HG03025 (cell line): Measurements from ENCODE around the gene ILDR1.

ENCODE experiments used
- ATAC-seq: cut with Tn5 transposase; IDR thresholded peaks from one replicate; pipeline ENCODE4 v1.9.1; 2021; ENCODE audit warnings: mild to moderate bottlenecking, moderate library complexity; ENCODE audit not compliant: unreplicated experiment, low FRiP score

ILDR1 gene

DNA sequence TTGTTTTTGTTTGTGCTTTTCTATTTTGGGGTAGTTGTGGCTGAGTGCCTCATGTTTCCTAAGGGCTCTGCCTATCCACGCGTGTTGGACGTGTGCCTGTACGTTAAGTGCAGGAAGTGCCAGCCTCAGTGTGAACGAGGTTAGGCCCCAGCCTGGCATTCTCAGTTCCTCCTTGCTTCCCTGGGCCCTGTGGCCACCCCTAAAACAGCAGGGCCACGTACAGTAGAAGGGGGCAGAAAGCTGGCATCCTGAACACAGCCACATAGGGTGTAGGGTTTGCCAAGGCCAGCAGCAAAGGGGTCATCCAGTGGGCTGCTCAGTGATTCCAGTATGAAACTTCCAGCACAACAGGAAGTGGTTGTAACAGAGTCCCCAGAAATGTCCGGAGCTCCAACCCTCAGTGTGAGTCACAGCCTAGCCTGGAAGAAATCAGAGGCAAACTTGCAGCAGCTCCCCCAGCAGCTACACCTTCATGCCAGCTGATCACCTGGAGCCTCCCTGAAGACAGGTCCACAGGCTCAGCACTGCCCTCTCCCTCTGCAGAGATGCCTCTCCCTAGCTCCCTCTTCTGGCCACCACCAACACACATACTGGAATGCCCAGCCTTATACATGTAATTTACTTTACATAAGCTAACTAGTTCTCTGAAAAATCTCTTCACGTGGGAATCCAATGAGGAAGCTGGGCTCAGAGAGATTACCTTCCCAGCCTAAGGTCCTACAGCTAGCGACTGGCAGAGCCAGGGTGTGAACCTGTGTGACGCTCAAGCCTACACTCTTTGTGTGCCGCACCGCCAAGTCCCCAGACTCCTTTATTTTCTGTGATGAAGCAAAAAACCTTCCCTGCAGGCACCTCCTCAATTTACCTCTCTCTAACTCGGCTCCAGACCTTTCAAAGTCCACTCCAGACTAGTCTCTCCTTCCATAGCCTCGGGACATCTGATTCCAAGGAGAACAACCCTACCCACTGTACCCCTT, 26.6 kb downstream of the ILDR1 start:
- no peak for ATAC-seq

DNA sequence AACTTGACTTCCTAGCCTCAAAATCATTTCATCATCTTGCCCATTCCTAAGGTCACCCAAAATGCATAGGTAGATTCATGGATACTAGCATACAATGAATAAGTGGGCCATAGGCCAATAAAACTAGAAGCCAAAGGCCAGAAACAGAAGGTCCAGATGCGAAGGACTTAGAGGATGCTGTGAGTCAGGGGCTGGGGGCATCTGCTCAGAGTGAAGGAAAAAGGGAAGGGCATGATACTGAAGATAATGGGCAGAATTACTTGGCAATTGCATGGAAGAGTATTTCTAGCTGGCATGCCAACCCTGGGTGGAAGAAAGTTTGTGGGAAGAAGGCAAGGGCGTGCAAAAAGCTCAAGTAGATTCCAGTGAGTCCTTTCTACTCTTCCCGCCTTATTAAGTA, 27.5 kb downstream of the ILDR1 start:
- no peak for ATAC-seq

DNA sequence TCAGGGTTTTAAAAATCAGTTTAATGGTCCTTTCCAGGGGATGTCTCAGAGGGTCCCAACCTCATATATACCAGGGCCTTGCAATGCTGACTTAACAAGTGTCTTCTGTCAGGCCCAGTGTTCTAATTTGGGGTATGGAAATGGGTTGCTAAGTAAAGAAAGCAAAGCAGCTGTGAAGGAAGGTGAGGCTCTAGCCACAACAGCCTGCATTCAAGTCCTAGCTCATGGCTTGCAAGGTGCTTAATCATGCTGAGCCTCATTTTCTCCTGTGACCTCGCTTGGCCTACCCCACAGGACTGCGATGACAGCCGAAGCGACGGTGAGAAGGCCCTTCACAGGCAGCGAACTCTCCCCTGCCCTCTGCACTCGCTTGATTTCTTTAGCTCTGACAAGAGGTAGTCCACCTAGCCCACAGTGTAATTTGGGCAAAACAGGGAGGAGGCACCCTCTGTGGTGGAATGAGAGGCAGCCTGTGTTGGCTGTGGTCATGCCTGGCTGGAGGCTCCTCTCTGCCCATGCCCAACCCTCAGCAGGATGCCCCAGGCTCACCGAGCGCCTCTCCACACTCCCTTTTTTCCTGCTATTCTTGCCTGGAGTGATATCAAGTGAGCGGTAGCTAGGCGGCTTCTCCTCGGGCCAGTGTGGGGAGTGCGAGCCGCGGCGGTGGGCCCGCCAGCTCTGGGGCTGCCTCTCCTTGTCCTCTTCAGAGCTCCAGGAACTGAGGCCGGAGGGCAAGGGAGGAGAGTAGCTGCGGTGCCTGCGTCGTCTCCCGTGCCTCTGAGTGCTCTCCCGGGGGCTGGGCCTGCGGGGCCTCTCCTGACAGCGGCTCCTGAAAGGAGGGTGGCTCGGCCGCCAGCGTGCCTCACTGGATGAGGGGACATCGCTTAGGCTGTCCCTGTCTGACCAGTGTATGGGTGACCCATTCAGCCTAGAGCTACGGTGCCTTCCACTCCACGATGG, 29.2 kb downstream of the ILDR1 start:
- peak; percentile 59 for ATAC-seq

DNA sequence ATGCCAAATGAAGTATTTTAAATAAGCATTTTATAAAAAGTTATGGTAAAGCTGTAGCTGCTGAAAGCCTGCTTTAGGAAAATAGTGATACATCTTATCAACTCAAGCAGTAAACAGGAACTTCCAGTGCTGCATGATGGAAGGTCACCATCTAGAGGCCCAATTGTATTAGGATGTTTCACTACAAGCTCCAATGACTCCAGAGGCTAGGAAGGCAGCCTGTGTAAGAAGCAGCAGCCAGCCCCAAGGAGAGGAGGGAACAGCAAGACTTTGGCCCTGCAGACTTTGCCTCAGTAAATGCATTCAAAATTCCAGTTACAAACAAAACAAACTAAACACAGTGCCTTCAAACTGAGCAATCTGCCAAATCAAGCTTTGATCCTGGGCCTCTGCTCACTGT, 32.1 kb downstream of the ILDR1 start:
- no peak for ATAC-seq

DNA sequence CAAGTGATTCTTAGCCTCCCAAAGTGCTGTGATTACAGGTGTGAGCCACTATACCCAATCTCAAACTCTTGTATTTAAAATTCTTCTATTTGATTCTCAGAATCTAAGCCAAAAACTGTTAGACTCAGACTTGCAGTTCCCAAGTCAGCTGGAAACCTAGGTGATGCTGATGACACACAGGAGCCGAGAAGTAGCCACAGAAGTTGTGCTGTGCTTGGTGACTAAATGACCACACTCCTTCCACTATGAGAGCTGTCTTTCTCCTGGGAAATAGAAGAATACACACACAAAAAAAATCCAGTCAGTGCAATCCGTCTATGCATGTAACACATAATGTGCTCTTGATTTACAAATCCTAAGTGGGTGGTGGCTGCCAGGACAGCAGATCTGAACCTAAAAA, 33.9 kb downstream of the ILDR1 start:
- no peak for ATAC-seq

DNA sequence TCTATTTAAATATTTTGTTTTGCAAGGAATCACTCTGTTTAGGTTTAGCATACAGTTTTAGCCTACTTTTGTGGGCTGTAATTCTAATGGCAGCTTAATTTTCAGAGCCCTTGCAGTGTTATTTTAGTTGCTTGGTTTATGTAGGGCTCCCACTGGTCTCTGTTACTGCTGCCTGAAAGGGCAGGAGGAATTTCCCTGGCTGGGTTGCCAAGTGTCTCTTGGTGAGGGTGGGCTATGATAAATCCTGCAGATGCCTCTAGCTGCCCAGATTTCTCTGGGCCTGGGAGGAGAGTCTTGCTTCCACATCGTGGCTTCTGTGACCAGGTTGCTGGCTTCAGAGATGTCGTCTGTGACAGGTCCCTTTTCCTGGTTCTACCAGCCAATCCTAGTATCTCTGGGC, 36.2 kb downstream of the ILDR1 start:
- ATAC-seq, result no peak

DNA sequence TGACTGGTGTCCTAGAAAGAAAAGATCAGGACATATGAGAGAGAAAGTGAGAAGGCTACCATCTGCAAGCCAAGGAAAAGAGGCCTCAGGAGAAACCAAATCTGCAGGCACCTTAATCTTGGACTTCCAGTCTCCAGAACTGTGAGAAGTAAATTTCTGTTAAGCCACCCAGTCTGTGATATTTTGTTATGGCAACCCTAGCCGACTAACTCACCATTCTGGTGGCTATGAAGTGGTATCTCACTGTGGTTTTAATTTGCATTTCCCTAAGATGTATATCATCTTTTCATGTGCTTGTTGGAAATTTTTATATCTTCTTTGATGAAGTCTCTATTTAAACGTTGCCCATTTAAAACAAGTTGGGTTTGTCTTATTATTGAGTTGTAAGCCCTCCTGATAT, 40.6 kb downstream of the ILDR1 start:
- ATAC-seq, result no peak

DNA sequence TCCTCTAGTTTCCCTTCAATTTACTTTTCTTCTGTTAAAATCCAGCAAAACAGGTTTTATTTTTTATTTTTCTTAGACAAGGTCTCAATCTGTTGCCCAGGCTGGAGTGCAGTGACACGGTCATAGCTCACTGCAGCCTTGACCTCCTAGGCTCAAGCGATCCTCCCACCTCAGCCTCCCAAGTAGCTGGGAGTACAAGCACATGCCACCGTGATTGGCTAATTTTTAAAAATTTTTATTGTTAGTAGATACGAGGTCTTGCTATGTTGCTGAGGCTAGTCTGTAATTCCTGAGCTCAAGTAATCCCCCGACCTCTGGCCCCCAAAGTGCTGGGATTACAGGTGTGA, 41.6 kb downstream of the ILDR1 start:
- no peak for ATAC-seq

DNA sequence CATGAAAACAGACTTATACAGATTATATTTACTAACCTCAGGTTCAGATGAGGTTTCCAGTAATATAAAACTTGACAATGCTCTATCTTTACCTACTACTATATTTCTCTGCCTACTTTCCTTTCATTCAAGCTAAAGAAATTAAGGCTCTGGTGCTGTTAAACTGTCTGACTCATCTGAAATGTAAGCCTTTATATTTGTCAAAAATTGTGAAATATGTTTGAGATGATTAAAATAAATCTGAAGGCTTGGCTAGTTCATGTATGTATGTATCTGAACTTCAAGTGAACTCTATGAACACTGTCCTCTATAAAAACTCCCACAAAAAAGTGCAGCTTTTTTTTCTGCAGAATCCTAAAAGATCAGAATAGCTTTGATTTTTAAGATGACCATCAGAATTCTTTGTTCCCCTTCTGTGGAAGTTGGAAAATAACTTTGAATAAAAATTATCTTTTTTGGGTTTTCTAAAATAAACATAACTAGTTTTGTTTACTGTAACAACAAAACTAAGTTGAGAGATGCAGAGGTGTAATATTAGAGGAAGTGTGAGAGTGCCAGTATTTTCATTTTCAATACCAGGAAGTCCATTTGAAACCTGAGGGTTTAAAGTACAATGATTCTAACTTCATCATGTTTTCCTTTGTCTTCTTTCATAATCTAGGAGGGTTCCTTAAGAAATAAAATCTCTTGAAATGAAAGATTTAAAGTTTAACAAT, 42.2 kb downstream of the ILDR1 start:
- no peak for ATAC-seq

DNA sequence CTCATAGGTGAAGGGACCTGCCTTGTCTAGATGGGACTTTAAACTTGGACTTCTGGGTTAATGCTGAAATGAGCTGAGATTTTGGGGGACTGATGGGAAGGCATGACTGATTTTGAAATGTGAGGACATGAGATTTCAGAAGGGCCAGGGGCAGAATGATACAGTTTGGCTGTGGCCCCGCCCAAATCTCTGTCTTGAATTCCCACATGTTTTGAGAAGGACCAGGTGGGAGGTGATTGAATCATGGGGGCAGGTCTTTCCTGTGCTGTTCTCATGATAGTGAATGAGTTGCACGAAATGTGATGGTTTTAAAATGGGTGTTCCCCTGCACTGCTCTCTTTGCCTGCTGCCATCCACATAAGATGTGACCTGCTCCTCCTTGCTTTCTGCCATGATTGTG, 42.8 kb downstream of the ILDR1 start:
- ATAC-seq, result no peak

DNA sequence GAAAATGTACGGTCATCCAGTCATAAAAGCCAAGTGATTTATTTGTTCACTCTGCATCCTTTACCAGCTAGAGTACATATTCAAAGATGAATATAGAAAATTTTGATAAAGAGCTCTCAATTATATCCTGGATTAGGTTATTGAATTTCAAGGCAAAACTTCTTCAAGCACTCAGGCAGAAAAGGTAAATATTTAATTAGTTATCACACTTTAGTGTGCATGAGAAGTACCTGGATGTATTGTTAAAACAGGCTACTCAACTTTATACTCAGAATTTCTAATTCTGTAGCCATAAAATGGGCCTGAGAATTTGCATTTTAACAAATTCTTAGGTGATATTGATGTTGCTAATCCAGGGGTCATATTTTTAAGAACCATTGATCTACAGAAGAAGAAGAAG, 45.3 kb downstream of the ILDR1 start:
- no peak for ATAC-seq

DNA sequence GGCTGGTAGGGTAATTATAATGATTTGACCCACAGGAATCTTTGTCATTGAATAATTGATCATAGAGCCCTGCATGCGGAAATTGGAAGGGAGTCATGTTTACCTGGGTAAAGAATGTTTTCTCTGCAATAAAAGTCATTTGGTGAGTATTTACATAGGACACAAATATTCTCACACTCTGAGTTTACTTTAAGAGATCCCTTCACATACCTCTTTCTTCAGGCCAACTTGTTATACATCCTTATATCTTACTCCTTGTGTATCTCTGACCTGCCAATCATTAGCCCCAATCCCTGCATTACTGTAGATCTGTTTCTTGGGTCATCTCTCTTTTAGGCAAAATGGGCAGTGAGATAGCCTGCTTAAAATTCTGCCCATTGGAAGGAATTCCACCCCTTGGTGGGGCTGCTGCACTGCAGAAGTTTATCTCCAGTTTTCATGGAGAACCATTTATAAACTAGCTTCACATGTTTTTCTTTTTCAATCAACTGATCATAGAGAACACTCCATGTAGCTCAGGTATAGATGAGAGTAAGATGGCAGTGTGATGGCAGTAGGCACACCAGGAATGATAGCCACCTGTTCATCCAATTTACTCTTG, 46.2 kb downstream of the ILDR1 start:
- ATAC-seq, result no peak

DNA sequence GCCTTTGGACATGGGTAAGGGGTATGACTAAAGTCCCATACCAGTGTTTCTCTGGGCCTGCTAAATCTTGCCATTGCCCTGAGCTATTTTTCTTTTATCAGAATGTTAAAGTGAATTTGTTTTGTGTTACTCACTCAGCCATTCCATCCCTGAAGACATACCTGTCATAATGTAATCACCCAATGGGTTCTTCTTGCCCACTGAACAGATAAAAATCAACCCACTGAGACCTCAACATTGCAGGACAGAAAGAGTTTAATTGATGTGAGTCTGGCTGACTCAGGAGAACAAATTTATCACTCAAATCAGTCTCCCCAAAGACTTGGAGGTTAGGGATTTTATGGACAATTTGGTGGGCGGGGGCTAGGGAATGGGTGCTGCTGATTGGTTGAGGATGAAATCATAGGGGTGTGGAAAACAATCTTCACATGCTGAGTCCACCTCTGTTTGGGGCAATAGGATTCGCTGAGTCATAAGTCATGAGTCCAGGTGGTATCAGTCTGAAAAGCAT, 47.4 kb downstream of the ILDR1 start:
- no peak for ATAC-seq

DNA sequence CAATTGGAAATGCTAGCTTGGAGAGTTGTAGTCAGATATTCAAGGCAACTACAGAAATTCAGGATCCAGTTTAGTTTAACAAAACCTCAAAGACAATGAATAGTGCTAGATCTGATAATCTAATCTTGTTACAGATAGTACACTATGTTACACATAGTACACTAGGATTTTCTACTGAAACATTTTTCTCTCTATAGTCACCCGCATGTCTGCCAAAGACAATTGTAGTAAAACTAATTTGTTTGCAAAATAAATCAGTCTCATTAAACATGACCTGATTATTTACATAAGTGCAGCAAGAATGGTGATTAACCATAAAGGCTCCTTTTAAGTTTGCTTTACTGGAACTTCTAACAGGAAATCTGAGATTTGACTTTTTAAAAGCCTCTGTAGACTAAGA, 52.0 kb downstream of the ILDR1 start:
- no peak for ATAC-seq

DNA sequence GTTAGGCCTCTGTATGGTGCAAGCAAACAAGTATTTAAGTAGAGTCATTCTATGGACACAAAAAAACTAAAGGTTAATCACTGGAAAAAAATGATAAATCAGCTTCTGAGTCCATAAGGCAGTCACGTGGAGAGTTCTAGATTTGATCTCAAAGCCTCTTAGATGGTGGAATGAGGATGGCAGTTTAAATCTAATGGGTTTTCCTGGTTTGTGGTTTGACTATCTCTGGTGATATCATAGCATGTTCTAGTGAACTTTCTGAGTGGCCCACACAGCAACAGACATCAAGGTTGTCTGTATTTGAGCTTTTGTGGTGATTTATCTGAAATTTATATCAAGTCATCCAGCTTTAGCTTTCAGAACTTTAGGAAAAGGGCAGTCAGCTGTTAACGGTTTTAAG, 52.4 kb downstream of the ILDR1 start:
- ATAC-seq, result no peak

DNA sequence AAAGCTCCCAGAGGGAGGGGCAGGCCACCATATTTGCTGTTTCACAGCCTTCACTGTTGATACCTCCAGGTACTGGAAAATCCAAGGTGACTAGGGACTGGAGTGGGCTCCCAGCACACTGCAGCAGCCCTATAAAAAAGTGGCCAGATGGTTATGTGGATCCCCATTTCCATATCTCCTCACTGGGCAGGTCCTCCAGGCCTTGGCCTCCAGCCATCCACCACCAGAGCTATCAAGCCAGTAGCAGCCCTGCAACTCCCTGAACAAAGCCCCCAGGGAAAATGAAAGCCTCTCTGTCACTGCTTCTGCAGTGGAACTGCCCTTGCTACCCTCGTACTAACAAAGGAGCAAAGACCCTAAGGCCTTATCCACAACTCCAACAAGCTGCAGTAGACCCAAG, 58.4 kb downstream of the ILDR1 start:
- no peak for ATAC-seq

DNA sequence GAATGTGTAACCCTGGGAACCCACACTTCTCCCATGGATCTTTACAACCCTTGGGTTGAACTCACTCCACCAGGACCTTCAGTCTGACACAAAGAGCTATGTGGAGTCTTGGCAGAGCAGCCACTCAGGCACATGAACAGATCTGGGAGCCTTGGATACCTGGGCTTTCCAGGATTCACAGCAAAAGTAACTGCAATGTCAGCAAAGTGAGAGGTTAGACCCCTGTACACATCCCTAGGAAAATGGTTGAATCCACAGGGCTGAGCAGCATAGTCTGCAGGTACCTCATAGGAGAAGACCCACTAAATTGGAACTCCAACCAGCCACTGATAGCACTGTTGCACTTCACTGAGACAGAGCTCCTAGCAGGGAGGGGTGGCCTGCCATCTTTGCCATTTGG, 59.6 kb downstream of the ILDR1 start:
- ATAC-seq, result no peak

DNA sequence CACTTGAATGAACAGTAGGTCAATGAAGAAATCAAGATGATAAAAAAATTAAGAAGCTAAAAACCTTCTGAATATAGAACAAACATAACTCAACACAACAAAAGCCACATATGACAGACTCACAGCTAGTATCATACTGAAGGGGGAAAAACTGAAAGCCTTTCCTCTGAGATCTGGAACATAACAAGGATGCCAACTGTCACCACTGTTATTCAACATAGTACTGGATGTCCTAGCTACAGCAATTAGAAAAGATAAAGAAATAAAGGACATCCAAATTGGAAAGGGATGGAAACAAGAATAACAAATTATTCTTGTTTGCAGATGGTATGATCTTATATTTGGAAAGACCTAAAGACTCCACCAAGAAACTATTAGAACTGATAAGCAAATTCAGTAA, 60.8 kb downstream of the ILDR1 start:
- ATAC-seq, result no peak

DNA sequence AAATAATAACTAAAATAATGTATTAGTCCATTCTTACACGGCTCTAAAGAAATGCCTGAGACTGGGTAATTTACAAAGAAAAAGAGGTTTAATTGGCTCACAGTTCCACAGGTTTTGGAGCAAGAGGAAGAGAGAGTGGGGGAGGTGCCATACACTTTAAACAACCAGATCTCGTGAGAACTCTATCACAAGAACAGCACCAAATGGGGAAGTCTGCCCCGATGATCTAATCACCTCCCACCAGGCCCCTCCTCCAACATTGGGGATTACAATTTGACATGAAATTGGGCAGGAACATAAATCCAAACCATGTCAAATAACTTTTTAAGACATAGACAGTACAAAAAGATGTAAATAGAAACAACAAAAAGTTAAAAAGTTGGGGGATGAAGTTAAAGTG, 63.2 kb downstream of the ILDR1 start:
- no peak for ATAC-seq

DNA sequence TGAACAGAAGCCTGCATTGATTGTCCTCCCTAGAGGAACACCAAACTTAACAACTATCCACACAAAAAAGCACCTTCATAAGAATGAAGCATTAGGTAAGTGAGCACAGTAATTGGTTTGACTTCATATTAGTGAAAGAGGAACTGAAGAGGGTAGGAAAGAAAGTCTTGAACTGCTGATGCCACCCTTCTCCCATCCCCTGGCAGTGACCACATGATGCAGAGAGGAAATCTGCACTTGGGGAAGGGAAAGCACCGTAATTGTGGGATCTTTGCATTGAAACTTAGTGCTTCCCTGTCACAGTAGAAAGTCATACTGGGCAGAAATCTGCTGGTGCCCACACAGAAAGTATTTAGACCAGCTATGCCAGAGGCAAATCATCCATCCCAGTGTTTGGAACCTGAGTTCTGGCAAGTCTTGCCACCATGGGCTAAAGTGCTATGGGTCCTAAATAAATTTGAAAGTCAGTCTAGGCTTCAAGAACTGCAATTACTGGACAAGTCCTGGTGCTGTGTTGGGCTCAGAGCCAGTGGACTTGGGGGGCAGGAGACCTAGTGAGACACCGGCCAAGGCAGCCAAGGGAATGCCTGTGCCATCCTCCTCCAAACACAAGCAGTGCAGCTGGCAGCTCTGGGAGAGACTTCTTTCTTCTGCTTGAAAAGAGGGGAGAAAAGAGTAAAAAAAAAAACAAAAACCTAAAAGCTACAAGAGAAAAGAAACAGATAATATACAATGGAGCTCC, 64.2 kb downstream of the ILDR1 start:
- no peak for ATAC-seq
